Prostate gland (tissue), 2 donors: ENCODE data around the gene LITAF.

Experiments used
- CTCF ChIP-seq, 4 experiments: fragments of 200-600 bp in 2 of 4; fragments of 450-650 bp in 2 of 4; sonication (generic) in 2 of 4; IDR thresholded peaks; 1 replicate in 3 of 4; 2 replicates in 1 of 4; pipeline ENCODE4 v1.5.1; 2016 to 2019; ENCODE audit warnings: antibody characterized with exemption in 4 of 4, mild to moderate bottlenecking in 2 of 4, moderate library complexity in 2 of 4
- POLR2A ChIP-seq: fragments of 450-650 bp; IDR thresholded peaks from one replicate; pipeline ENCODE4 v1.6.1; 2016; ENCODE audit warnings: antibody characterized with exemption, mild to moderate bottlenecking
- POLR2AphosphoS5 ChIP-seq: sonication (generic); formaldehyde crosslinking; IDR thresholded peaks from one replicate; pipeline ENCODE4 v1.6.1; 2017; ENCODE audit warnings: antibody characterized with exemption

GRCh38 chr16:11589198-11589550 lies 2.5 kb upstream of the LITAF start:
- no peak for TF ChIP-seq CTCF (IDR thresholded peaks at IDR 0.05)
- no peak for TF ChIP-seq POLR2A
- TF ChIP-seq POLR2AphosphoS5: no peak
